PC-9 (cell line): ENCODE results near the gene PRKCI.
"Not testable (repeated sequence)": the region's sequence is repeated elsewhere in the genome, so short reads cannot be mapped to it uniquely, and the experiment has no call there.

Experiments used
- CTCF ChIP-seq: fragments of 200-600 bp; sonication (generic); conservative IDR thresholded peaks from 2 replicates; pipeline ENCODE4 v1.6.1; 2017; ENCODE audit warnings: mixed run types, antibody characterized with exemption, mild to moderate bottlenecking, moderate library complexity
- EZH2 ChIP-seq: fragments of 200-600 bp; sonication (generic); IDR thresholded peaks from 2 replicates; pipeline ENCODE4 v1.8.0; 2017; ENCODE audit warnings: antibody characterized with exemption, low read depth

- not testable (repeated sequence) for TF ChIP-seq CTCF, EZH2
Observed at GRCh38 chr3:170206164-170206762, 16.0 kb upstream of the PRKCI start.
